IPS-NIHi11 (cell line): ENCODE results near the gene LMX1A.

Experiments used
- DNase-seq: peaks from one replicate; pipeline ENCODE4 v3.0.0; 2012; ENCODE audit warnings: mixed read lengths, low spot score

Gene LMX1A

DNA sequence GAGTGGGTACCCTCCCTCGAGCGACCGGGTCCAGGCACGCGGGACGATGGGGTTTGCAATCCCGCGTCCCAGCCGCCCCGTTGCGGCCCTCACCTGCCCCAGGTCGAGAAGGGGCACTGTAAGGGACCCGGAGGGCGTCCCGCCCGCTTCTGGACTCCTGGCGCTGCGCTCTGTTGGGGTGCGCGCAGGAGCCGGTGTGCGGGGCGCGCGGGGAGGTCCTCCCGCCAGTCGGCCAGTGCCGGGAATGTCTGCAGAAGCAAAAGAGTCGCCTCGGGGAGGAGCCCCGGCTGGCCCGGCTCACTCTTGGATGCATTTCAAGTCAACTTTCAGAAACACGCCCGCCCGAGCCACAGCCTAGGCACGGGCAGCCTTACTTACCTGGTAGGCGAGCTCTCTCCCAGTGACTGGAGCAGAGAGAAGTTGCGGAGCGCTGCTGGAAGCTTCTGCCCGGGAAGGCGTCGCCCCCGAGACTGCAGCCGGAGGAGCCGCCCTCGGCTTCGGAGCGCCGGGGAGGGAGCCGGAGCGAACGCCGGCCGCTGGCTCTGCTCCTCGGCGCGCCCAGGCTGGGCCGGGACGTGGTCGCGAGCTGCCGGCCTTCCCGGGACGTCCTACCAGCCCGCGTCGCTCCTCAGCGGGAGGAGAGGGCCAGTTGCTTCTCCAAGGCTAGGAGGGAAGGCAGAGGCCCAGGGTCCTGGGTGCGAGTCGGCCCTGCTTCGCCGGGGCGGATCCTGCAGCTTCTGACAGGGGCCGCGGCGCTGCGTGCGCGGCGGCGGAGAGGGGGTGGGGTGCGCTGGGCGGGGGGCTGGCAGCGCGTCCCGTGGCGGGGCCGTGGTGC lies at the start of gene LMX1A:
LMX1A (minus strand) TSS at position 739 of the 835 bp plus-strand sequence. CDS start 1,156 bp downstream, outside the sequence.
- peak; percentile 64 for DNase-seq

- DNase-seq, result peak; percentile 78
These were observed 47.4 kb upstream of the LMX1A start for GRCh38 chr1:165403835-165404482.

DNA sequence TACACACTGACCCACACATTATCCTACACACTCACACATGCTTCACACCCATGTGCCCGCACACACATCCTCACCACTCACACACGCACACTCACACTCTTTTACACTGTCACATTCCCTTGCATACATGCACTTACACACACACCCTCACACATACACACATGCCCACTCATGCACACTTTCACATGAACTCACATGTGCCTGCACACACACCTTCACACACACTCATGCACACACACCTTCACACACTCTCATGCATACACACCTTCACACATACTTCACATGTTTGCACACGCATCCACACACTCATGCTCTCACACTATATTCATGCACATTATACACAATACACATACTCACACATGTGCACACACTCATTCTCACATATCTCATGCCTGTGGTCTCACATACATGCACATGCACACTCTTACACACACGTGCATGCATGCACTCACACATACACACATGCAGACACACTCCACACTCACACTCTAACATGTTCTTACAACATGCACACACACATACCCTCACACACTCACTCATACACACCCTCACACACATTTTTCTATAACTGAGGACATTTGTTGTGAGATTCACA lies 46.1 kb upstream of the LMX1A start:
- no peak for DNase-seq

DNA sequence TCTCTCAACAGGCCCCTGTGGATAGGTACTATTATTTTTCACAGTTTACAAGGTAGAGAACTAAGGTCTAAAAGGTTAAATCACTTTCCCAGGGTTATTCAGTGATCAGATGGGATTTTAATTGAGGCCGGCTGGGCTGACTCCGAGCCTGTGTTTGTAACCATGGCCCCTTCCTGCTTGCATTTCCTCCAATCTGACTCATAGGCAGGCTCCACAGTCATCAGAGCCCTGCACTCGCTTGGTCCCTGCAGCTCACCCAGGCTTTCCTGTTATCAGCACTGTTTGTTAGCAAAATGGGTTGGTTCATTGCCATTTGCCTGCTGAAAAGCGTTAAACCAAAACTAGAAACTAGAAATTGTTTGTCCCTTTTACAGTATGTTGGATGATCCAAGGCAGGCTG lies 41.4 kb upstream of the LMX1A start:
- peak; percentile 34 for DNase-seq

DNA sequence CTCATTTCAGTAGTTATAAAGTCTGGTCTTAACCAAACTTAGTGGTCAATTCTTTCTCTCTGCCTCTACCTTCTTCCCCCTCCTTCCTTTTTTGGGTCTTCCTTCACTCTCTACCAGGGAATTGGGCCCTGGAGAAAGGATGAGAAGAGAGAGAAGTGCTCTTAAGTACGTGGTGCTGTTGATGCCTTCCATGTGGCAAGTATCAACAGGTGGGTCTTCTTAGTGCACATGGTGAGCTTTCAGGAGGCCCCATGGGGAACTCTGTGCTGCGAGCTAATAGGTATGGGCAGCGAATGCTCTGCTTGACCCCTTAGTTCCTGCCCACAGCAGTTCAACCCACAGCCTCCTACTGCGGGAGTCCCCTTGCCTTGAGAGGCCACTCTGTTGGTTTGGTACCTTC lies 39.4 kb upstream of the LMX1A start:
- no peak for DNase-seq

GRCh38 chr1:165395478-165395877 lies 39.0 kb upstream of the LMX1A start:
- DNase-seq, result no peak

DNA sequence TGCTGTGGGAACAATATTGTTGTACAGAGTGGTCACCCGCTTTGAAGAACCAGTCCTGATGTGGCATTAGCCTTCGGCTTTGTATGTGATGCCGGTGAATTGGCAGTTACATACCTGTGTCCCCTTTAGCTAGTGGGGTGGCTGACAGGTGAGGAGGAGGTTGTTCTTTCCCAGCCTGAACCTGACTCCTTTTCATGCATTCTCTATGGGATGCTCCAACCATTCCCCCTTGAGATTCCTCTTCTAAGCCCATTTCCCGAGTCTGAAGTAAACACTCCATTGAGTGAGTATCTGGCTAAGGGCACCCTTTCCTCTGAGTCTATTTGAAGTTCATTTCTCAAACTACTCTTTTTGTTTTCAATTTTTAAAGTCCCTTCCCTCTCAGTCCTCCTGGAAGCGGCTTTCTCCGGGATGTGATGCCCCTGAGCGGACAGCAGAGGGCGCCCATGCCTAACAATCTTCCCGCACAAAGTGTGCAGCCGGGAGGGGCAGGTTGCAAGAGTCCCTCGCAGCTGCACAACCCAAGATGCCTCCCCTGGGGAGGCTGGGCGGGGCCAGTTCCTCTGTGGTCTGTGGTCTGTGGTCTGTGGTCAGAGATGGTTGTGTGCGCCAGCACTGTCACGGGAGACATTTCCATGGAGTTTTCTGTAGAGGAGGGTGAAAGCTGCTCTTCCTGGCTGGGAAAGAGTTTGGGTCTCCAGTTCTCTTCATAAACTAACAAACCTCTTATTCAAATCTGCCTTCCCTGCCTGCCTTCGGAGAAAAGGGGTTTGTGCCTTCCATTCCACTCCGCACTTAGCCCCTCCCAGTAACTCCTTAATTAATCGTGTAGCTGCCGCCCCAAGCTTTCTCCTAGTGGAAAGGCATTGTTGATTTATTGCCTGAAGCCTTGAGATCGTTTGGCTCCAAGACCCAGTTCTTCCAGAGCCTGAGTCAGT lies 36.4 kb upstream of the LMX1A start:
- peak; percentile 90 for DNase-seq

DNA sequence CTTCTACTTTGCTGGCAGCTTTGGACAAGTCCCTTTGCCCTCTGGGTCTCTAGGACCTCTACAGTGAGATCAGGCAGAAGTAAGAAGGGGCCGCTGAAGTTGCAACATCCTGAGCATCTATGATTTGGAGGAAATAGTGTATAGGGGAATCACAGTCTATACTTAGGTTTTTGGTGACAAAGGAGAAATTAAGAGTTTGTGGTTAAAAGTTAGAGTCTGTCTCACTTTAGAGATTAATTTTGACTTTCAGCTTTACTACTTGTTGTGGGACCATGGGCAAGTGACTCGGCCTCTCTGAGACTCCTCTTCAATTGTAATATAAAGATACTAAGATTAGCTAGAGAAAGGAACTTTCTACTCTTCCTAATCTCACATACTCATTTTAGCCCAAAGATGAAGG lies 33.1 kb upstream of the LMX1A start:
- DNase-seq, result no peak

DNA sequence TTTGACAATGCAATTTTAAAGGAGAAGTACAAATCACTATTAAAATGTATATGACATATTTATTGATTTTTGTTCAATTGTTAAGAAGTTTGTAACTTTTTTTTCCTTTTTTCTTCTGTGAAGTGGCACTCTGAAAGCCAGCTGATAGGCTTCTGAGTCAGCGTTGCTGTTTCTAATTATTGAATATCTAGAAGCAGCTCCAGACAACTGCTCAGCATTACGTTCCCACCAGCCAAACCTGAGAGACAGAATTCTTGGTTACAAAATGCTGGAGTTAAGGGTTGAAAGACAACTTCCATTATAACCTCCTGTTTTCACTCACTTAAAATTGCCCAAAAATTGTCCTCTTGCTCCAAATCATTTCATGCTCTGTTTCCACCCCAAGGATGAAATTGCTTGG lies 31.4 kb upstream of the LMX1A start:
- DNase-seq, result no peak

DNA sequence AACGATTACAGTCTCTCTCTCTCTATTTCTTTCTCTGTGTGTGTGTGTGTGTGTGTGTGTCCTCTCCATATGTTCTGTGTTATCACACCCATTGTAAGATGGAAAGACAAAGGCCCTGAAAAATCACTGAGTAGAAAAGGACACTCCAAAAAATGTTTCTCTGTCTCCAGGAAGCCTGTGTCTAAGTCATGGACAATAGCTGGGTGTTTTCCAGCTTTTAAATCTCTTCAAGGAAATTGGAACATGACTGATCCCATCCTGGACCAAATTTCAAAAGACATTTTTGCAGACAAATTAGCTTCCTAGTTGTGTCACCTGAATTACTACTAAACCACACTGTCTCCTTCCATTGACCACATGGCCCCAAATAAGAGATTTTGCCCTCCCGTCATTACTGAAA lies 31.0 kb upstream of the LMX1A start:
- no peak for DNase-seq

DNA sequence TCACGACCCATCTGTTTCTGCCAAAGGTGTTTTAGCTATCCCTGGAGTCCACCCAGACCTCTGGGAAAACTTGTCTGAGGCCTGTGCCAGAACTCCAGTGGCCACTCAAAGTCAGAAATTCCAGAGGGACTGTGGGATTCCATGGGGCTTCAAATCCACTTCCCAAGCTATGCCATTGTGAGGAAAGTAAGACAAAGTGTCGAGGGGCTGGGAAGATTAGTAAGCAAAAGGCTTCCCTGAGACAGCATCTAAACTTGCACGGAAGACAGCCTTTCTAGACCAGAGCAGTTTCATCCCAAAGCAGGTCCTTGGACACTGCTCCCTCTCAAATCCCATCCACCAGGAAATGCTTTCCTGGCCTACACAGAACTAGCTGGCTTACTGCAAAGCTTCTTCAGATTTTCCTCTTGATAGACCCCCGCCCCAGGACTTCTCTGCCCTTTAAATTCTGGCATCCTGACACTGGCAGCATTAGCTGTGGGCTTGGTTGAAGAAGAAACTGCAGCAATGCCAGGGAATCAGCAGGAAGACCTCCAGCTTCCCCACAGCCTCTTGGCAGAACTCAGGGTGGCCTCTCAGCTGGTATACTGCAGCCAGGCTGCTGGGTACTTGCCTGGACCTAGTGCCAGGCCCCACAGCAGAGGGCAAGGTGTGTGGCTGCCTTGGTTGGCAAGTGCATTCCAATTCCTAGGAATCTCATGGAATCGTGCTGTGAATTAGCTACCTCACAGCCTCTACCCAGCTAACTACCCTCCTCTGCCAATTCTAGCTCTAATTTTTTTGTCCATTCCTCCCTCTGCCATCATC lies 27.3 kb upstream of the LMX1A start:
- no peak for DNase-seq

GRCh38 chr1:165383067-165383466 lies 26.6 kb upstream of the LMX1A start:
- peak; percentile 9 for DNase-seq

DNA sequence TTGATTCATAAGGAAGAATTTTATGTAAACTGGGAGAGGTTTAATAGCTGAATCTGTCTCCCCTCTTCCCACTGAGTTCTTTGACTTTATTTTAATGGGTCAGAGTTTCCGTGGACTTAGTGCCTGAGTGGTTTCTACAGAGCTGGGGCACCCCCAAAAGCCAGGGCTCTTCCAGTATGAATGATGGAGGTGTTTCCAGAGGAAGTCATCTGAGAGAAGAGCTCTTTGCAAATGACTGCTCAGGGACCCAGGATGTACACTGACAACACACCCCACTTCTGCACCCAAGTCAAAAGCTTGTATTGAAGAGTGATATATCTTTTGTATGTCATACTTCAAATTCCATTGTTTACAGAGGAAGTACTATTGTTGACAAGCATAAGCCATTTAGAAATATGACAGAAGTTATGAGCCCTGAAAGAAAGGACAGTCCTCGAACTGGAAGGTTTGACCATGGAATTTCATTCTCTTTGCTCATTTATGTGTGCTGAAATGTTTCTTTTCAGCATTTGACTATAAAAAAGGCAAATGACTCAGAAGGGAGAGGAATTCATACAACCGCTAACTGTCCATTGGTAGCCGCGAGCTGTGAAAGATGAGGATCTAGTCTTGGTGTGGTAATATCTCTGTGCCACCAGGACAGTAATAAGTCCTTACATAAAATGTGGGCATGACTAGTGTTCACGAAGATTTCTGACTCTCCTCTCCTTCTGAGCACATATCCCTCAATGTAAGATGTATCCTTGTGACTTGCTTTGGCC lies 25.4 kb upstream of the LMX1A start:
- no peak for DNase-seq

DNA sequence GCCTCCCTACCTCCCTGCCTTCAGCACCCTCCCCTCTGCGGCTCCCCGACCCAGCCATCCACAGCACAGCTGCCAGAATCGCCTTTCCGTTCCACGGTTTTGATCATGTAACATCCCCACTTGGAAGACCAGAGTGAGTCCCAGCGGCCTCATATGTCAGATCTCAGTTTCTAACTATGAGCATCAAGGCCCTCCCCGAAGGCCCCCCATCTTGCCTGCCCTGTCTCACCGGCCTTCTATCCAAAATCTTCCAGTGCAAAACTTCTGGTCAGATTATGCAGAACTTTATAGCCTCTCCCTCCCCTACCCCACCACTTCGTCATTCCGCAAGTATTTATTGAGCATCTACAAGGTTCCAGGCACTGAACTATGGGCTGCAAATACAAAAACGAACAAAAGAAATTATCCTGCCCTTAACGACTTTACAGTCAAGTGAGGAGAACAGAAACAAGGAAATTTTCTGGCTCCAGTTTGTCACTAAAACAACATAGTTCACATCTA lies 20.3 kb upstream of the LMX1A start:
- DNase-seq, result no peak

DNA sequence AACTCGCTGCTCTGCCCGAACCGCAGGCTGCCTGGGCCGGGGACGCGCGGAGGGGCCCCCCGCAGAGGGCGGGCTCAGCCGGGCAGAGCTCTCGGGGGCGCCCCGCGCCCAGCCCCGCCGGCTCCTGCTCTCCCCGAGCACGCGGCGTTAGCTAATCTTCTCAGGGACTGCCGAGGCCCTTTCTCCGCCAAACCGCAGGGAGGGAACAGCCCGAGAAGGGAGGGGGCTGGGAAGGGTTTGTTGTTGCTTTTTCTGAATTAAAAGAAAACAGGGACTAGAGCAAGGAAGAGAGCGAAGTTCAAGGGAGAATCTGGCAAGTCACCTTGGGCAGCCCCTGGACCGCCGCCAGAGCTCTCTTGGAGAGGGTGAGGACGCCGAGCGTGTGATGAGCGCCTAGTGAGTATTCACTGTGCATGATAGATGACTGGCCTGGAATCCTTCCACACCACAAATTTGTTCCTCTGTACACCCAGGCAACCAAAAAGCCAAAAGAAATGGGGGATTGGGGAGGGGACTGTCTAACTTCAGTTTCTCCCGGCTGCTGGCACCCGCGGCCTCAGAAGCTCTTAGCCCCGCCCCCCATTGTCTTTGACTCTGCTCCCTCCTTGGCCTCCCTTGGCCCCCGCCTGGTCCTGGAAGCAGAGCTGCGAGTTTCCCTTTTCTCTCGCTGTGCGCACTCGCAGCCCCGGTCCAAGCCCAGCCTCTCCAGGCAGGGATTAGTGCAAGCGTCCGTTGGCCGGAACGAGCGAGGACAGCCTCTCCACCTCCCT lies 19.7 kb upstream of the LMX1A start:
- DNase-seq, result peak; percentile 83

DNA sequence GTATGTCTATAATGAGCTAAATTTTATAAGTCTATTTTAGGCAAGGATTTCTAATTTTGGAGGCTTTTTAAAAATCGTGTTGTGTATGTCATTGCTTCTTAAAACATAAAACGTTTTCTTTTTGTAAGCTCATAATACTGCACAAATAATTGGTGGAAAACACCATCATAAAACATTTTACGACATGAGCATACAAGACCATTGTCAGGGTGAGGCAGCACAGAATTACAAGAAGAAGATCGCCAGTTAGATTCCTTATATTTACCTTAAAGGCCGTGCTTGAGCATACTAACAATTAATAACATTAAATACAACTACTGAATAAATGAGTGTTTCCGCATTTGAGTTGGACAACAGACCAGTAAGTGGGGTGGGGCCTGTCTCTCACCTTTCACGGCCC lies 19.1 kb upstream of the LMX1A start:
- DNase-seq, result no peak

DNA sequence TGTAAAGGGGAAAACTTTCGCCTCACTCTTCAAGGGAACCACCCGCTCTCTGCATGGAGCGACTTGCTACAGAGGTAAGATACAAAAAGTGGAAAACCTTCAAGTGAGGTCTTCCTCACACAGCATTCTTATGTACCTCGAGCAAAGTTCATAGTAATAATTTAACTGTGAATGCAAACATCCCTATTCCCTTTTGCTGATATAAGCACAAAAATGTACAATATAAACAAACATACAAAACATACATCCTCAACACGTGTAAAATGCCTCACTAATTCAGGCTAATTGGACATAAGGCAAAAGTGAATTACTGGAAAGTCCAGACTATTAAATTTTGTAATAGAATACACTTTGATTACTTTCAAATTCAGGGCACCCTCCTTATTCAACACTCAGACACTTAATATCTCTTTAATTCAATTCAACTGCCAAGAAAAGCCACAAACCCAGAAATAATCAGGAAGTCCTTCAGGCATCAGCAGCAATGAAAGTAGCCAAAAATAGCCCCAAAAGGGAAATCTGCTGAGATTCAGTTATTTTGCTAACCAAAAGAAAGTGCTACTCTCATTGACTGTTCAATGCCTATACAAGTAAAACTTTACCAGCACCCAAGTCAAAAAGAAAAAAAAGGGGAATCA lies 15.2 kb upstream of the LMX1A start:
- DNase-seq, result no peak

- DNase-seq, result peak; percentile 76
These were observed 12.8 kb upstream of the LMX1A start for GRCh38 chr1:165369255-165369848.
